BJ (cell line): ENCODE measurements around the gene KCNMB3. TPM values are rescaled to one million over a fixed set of nuclear protein-coding genes. Genes with fewer than 3 reads are reported as not detected.

ENCODE experiments used
- CTCF ChIA-PET: fragments of 350-600 bp; formaldehyde crosslinking; extraction: SDS; loops from one replicate; lab custom pipeline; 2021; ENCODE audit warnings: antibody characterized with exemption, inconsistent platforms; lab: Yijun Ruan, JAX
- POLR2A ChIA-PET: fragments of 300-600 bp; sonication (Branson Sonifier 250); formaldehyde crosslinking; extraction: SDS; loops from one replicate; lab custom pipeline; 2021; ENCODE audit warnings: antibody characterized with exemption; lab: Charles Lee
- DNase-seq: peaks from one replicate; pipeline ENCODE4 v3.0.0-alpha.2; 2011; ENCODE audit warnings: low read depth
- H3K27me3 ChIP-seq: 2 replicates; pipeline ENCODE4 v1.6.0; 2011; ENCODE audit warnings: low read length; ENCODE audit not compliant: control insufficient read depth, insufficient read depth
- H3K36me3 ChIP-seq: 2 replicates; pipeline ENCODE4 v1.5.1; 2011; ENCODE audit warnings: low read length; ENCODE audit not compliant: control insufficient read depth, insufficient read depth
- H3K4me3 ChIP-seq: 2 replicates; pipeline ENCODE4 v1.5.1; 2011; ENCODE audit warnings: low read depth, mild to moderate bottlenecking, control low read depth, low read length
- CTCF ChIP-seq: IDR thresholded peaks from 2 replicates; pipeline ENCODE4 v1.5.1; 2011; ENCODE audit warnings: low read depth, mild to moderate bottlenecking, control low read depth, inconsistent platforms, low read length, moderate library complexity; ENCODE audit not compliant: insufficient read depth
- polyA plus RNA-seq: library from polyadenylated mRNA; depleted of rRNA; stranded (reverse); fragments of >200 nt; gene quantifications from 2 replicates; pipeline ENCODE4 v1.2.3, GENCODE V29; 2011

The KCNMB3 gene
- polyA plus RNA-seq, 1 experiment, result 0.83 TPM

GRCh38 chr3:179289295-179289694 lies 38.4 kb upstream of the KCNMB3 start:
- no peaks in the 10 kb centered on the region for H3K27me3 ChIP-seq
- TF ChIP-seq CTCF, result no peak
- DNase-seq, result no peak
- ChIA-PET POLR2A (no interaction called here), CTCF (interaction anchor here (0.6 kb wide), 1 partner anchor 26 kb away, joined by 3 read pairs; no protein-coding TSS in a partner anchor)
- no peak overlapping the region for H3K4me3 ChIP-seq
- H3K36me3 ChIP-seq, result no peaks in the 10 kb centered on the region

GRCh38 chr3:179288845-179289244 lies 37.9 kb upstream of the KCNMB3 start:
- ChIA-PET POLR2A (no interaction called here), CTCF (interaction anchor here (0.6 kb wide), 1 partner anchor 27 kb away, joined by 3 read pairs; no protein-coding TSS in a partner anchor)
- no peak for DNase-seq
- Histone ChIP-seq H3K4me3 (no peak overlapping the region), H3K27me3 (no peaks in the 10 kb centered on the region), H3K36me3 (no peaks in the 10 kb centered on the region)
- no peak for TF ChIP-seq CTCF

GRCh38 chr3:179286331-179286730 lies 35.4 kb upstream of the KCNMB3 start:
- CTCF ChIA-PET, result no interaction called here

GRCh38 chr3:179281825-179282224 lies 30.9 kb upstream of the KCNMB3 start:
- no peak for TF ChIP-seq CTCF
- DNase-seq, result no peak
- POLR2A ChIA-PET, result no interaction called here
- CTCF ChIA-PET, result no interaction called here
- Histone ChIP-seq H3K4me3 (no peak overlapping the region), H3K36me3 (no peaks in the 10 kb centered on the region), H3K27me3 (no peaks in the 10 kb centered on the region)

More at GRCh38 chr3:179286331-179286730, 35.4 kb upstream of the KCNMB3 start:
- no peak for TF ChIP-seq CTCF
- no peak for DNase-seq
- POLR2A ChIA-PET, result no interaction called here
- H3K27me3 ChIP-seq, result no peaks in the 10 kb centered on the region
- H3K4me3 ChIP-seq, result no peak overlapping the region
- H3K36me3 ChIP-seq, result no peaks in the 10 kb centered on the region

GRCh38 chr3:179279837-179280236 lies 28.9 kb upstream of the KCNMB3 start:
- H3K4me3 ChIP-seq, result no peak overlapping the region
- ChIA-PET CTCF (no interaction called here), POLR2A (no interaction called here)
- H3K27me3 ChIP-seq, result no peaks in the 10 kb centered on the region
- TF ChIP-seq CTCF, result no peak
- no peaks in the 10 kb centered on the region for H3K36me3 ChIP-seq
- DNase-seq, result no peak
